Measurements from ENCODE around the gene DAAM1.

DAAM1 gene

GRCh38 chr14:59341858-59342477, 153.5 kb downstream of the DAAM1 start:
- no peak for DNase-seq (ENCODE audit: low read depth in 2 of 2)

DNA sequence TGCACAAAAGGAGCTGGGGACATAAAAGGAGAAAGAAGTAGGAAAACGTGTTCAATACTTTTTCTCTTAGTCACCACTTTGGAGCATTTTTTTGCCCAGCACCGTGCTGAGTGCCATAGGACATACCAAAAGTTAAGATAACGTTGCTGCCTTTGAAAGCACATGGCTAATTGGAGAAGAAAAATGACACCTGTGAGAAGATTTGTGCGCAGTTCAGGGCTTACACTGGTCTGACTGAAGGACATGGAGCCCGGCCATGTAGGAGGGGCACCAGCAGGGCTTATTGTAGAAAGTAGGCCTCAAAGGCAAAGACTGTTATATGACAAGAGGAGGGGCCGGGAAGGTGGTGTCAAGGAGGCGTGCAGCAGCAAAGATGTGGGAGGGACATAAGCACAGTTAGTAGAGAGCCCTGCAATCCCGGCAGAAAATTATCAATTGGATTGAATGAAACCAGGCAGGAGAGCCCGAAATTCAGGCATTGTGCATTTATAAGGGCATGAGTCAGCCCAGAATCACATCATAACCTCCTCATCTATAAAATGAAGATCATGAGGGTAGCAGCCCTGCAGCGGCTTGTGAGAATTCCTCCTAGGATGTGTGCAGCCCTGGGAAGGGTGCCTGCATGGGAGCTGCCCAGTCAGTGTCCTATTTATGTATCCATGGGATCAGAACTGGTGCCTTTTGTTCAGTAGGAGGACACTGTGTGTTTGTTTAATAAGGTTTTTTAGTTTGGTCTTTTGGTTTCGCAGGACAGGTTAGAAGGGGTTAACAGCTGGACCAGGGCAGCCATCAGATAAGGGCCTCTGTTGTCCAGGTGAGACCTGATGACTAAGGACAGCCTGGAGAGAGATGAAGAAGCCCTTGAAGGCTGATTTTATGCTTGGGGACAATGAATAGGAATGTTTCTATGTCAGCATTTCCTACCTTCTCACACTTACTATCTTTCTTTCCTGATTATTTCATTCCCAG, 154.3 kb downstream of the DAAM1 start:
- no peak for DNase-seq (ENCODE audit: low read depth in 2 of 2)

DNA sequence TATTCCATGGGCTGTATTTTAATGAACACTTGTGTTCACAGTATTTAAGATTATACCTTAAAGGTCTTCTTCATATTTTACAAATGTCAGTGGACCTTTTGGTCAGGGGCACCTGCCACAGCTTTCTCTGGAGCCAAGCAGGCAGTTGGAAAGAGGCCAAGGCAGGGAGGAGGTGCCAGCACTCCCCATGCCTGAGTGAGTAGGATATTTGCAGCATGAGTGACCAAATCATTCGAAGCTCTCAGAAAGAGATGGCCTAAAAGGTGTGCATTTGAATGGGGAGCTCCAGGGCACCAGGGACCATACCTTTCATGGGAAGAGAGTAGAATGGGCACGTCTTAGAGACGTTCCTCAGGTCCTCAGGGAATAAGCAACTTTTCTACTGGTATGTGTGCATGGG, 155.1 kb downstream of the DAAM1 start:
- DNase-seq (ENCODE audit: low read depth in 2 of 2): no peak

DNA sequence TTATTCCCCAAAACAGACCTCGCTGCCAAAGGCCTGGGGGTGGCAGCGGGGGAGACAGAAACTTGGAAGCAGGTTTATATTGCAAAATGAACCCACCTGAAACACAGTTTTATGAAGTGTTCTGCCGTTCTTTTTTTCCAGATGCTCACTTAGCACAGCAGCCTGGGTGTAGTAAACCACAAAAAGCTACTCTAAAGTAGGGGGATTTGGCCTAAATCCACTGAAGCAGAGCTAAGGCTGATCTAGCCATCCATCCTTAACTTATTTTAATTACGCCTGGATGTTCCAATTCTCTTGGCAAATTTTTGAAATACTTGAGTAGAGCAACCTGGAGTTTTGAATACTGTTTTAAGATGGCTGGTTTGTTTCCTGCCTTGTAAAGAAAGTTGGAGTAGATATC, 155.5 kb downstream of the DAAM1 start:
- no peak for DNase-seq (ENCODE audit: low read depth in 2 of 2)

- DNase-seq (ENCODE audit: low read depth in 2 of 2): no peak
Observed at GRCh38 chr14:59344691-59345455, 156.4 kb downstream of the DAAM1 start.

DNA sequence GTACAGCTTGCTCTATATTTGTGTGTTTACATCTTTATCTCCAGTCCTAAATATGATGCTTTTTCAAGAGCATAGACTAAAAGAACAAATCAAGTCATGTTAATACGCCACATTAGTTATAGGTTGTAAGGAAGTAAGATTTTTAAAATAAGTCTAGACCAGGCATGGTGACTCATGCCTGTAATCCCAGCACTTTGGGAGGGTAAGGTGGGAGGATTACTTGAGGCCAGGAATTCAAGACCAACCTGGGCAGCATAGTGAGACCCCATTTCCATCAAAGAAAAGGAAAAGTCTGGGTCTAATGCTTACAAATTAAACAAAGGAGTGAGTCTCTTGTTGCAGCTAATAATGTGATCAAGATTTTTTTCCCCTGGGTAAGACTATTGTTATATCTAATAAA, 157.9 kb downstream of the DAAM1 start:
- DNase-seq (ENCODE audit: low read depth in 2 of 2): no peak

DNA sequence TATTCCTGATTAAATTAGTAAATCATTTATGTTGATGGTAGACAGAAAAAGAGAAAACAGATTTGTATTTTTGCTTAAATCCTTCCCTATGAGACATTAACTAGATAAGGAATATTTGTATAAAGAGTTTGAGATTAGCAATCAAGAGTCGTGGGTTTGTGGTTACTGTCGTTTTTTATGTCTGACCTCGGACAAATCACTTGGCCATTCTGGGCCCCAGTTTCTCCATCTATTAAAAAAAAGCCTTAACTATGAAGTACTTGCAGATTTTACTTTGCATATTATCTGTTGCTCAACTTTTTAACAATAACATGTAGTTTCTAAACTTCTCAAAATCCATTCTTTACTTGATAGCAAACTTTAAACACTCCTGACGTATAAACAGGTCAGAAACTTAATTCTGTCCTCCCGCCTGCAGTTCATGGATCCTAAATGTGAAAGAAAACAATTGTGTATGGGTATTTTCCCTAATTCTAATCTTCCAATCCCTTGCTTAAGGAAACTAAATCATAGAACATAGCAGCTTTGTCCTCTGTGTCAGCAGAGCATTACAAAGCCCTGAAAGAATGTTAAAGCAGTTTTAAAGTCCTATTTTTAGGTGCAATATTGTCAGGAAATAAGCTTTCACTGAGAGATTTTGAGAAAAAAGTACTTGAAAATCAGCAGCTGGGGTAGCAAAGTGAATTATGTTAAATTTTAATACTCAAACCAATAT, 158.5 kb downstream of the DAAM1 start:
- DNase-seq (ENCODE audit: low read depth in 2 of 2): no peak

- no peak for DNase-seq (ENCODE audit: low read depth in 2 of 2)
Observed at GRCh38 chr14:59347511-59347900, 159.0 kb downstream of the DAAM1 start.

- DNase-seq (ENCODE audit: low read depth in 2 of 2): no peak
Observed at GRCh38 chr14:59347915-59348314, 159.4 kb downstream of the DAAM1 start.

GRCh38 chr14:59349258-59349701, 160.8 kb downstream of the DAAM1 start:
- no peak for DNase-seq (ENCODE audit: low read depth in 2 of 2)

DNA sequence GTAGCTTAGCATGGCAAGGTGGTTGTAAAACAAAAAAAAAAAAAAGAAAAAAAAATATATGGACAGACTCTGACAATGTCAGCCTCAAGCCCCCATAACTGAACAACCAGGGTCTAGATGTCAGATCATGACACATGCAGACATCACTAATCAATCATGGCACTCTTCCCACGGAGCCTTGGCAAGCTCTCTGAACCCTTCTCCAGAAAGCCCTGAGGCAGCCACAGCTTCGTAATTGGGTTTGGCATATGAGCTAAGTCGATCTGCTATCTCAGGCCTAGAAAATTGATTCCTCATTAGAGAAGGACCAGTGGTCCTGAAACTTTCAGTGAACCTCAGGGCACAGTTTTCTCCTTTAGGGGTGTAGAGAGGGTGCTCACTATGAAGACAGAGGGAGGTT, 164.5 kb downstream of the DAAM1 start:
- DNase-seq (ENCODE audit: low read depth in 2 of 2): no peak

GRCh38 chr14:59354666-59355065, 166.2 kb downstream of the DAAM1 start:
- no peak for DNase-seq (ENCODE audit: low read depth in 2 of 2)

GRCh38 chr14:59355091-59355490, 166.6 kb downstream of the DAAM1 start:
- DNase-seq (ENCODE audit: low read depth in 2 of 2): no peak

- DNase-seq (ENCODE audit: low read depth in 2 of 2): no peak
Observed at GRCh38 chr14:59356312-59356711, 167.8 kb downstream of the DAAM1 start.

- no peak for DNase-seq (ENCODE audit: low read depth in 2 of 2)
Observed at GRCh38 chr14:59356767-59357166, 168.3 kb downstream of the DAAM1 start.

DNA sequence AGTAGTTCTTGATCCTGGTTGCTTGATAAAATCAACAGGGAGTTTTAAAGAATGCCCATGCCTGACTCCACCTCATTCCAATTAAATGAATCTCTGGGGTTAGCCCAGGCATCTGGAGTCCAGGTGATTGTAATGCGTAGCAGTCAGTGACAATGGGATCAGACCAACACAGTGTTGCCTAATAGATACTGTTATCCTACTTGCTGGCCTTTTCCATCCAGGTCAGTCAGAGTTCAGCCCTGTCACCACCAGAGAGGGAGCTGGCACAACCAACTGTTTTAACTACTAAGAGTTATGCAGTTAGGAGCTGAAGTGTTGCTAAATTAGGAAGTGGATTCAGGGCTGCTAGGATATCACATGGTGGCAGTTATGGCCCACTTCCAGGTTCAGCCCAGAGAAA, 169.6 kb downstream of the DAAM1 start:
- DNase-seq (ENCODE audit: low read depth in 2 of 2): no peak

GRCh38 chr14:59358784-59359183, 170.3 kb downstream of the DAAM1 start:
- no peak for DNase-seq (ENCODE audit: low read depth in 2 of 2)

DNA sequence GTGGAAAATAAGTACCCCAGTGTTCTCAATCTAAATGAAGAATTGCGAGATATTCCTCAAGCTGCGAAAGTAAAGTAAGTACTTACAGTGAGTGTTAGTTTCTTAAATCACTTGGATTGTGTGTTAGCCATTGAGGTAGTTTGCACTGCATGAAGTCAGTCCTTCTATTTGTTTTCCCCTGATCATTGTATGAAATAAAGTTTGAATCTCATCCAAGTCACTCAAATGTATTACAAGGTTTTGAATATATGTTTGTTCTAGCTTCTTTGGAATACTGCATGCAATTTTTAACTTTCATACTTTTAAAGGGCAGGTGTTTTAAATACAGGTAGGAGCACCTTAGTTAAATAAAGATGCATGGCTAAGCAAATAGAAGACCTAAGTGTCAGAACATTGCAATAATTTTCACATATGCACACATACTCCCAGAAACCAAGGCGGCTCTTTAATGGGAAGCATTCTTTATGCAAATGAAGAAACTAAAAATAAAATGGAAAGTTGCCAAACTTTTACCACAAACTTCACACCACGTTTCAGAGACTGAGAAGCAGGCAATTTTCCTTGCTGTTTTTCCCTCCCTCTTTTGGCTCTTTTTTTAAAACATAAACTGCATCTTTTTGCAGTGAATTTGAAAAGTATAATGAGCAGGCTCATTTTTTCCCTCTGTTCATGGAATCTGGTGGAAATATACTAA, 171.1 kb downstream of the DAAM1 start:
- DNase-seq (ENCODE audit: low read depth in 2 of 2): no peak

- no peak for DNase-seq (ENCODE audit: low read depth in 2 of 2)
Observed at GRCh38 chr14:59360233-59360632, 171.8 kb downstream of the DAAM1 start.

- DNase-seq (ENCODE audit: low read depth in 2 of 2): no peak
Observed at GRCh38 chr14:59360923-59361794, 172.7 kb downstream of the DAAM1 start.
